Tibial nerve (tissue), 4 donors: ENCODE data around the gene SPDYE3.

Experiments
- EP300 ChIP-seq, 2 donors: sonication (generic); formaldehyde crosslinking; IDR thresholded peaks; one replicate each; pipeline ENCODE4 v1.6.1; 2017; ENCODE audit warnings: antibody characterized with exemption in 2 of 2, mild to moderate bottlenecking in 1 of 2
- POLR2A ChIP-seq, 2 donors: fragments of 450-650 bp; IDR thresholded peaks; one replicate each; pipeline ENCODE4 v1.6.1; 2017; ENCODE audit warnings: antibody characterized with exemption in 2 of 2, mild to moderate bottlenecking in 2 of 2, moderate library complexity in 2 of 2
- TF ChIP-seq, protein P1 (sequence below), 5 experiments: fragments of 200-600 bp in 3 of 5; fragments of 450-650 bp in 2 of 5; sonication (generic) in 3 of 5; IDR thresholded peaks; one replicate each; pipeline ENCODE4 v1.5.1; 2016 to 2019; ENCODE audit warnings: antibody characterized with exemption in 5 of 5, mild to moderate bottlenecking in 3 of 5, moderate library complexity in 2 of 5

DNA sequence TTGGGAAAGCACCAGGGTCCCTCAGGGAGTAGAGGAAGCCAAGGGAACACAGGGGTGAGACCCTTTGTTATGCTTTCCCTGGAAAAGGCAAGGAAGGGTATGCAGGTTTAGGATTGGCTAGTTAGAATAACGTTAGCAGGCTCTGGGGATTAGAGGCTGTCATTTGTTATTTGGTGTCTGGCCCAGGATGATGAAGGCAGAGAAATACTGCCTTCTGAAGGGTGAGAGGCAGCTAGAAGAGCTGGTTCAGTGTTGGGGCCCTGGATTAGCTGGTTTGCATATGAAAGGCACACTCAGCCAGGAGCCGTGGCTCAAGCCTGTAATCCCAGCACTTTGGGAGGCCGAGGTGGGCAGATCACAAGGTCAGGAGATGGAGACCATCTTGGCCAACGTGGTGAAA lies 62.8 kb downstream of the SPDYE3 start:
- TF ChIP-seq, protein P1, sequence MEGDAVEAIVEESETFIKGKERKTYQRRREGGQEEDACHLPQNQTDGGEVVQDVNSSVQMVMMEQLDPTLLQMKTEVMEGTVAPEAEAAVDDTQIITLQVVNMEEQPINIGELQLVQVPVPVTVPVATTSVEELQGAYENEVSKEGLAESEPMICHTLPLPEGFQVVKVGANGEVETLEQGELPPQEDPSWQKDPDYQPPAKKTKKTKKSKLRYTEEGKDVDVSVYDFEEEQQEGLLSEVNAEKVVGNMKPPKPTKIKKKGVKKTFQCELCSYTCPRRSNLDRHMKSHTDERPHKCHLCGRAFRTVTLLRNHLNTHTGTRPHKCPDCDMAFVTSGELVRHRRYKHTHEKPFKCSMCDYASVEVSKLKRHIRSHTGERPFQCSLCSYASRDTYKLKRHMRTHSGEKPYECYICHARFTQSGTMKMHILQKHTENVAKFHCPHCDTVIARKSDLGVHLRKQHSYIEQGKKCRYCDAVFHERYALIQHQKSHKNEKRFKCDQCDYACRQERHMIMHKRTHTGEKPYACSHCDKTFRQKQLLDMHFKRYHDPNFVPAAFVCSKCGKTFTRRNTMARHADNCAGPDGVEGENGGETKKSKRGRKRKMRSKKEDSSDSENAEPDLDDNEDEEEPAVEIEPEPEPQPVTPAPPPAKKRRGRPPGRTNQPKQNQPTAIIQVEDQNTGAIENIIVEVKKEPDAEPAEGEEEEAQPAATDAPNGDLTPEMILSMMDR (IDR thresholded peaks at IDR 0.05): no peak
- TF ChIP-seq EP300 (IDR thresholded peaks at IDR 0.05) (no peak), POLR2A (IDR thresholded peaks at IDR 0.05) (no peak)
